ENCODE measurements around the gene HSFX4. TPM values are rescaled to one million over a fixed set of nuclear protein-coding genes. Genes with fewer than 3 reads are reported as not detected.
A peak's percentile ranks its signal among the peaks of the same experiment; 100 is the strongest.

Gene HSFX4
- total and polyA plus RNA-seq, 4 donors, result 0.03 TPM; not detected in 3

- DNase-seq (no peak), ATAC-seq (ENCODE audit: insufficient read depth, low FRiP score) (no peak)
- peaks cover 0 to 4% (median 0%) of the 10 kb centered on the region in 5 donors for H3K4me1 ChIP-seq (ENCODE audit: control insufficient read depth in 5 of 5, insufficient read depth in 5 of 5, low read length in 5 of 5)
- H3K36me3 ChIP-seq (ENCODE audit: control insufficient read depth in 4 of 4, insufficient read depth in 4 of 4, low read length in 4 of 4), result peaks cover 0 to 3% (median 2%) of the 10 kb centered on the region in 4 donors
- no peaks in the 10 kb centered on the region for H3K9me3 ChIP-seq (ENCODE audit: control insufficient read depth in 4 of 4, insufficient read depth in 3 of 4, low read length in 3 of 4)
- no peak overlapping the region for H3K27ac ChIP-seq (ENCODE audit: low read depth in 1 of 2, low read length in 1 of 2)
- no peaks in the 10 kb centered on the region for H3K27me3 ChIP-seq (ENCODE audit: control insufficient read depth in 3 of 3, insufficient read depth in 3 of 3, low read length in 2 of 3)
- TF ChIP-seq CTCF (IDR thresholded peaks at IDR 0.05; ENCODE audit: control extremely low read depth, extremely low read depth), result no peak
- no peak overlapping the region for H3K4me3 ChIP-seq
- 58 to 68% methylated on average over 3 of the region's 3 CpGs for WGBS, 2 donors
- no peak overlapping the region for H3K9ac ChIP-seq (ENCODE audit: insufficient read depth in 1 of 2, low read length in 2 of 2)
Observed at GRCh38 chrX:149948016-149948415, 18.6 kb downstream of the HSFX4 start.

GRCh38 chrX:149949743-149950436 lies 20.5 kb downstream of the HSFX4 start:
- no peaks in the 10 kb centered on the region for H3K27me3 ChIP-seq (ENCODE audit: control insufficient read depth in 3 of 3, insufficient read depth in 3 of 3, low read length in 2 of 3)
- no peak overlapping the region for H3K27ac ChIP-seq (ENCODE audit: low read depth in 1 of 2, low read length in 1 of 2)
- H3K4me1 ChIP-seq (ENCODE audit: control insufficient read depth in 5 of 5, insufficient read depth in 5 of 5, low read length in 5 of 5), result peaks cover 0 to 4% (median 0%) of the 10 kb centered on the region in 5 donors
- TF ChIP-seq CTCF (IDR thresholded peaks at IDR 0.05; ENCODE audit: control extremely low read depth, extremely low read depth), result no peak
- ATAC-seq (ENCODE audit: insufficient read depth, low FRiP score) (no peak), DNase-seq (peak; percentile 18 to 58 (median 42))
- no peak overlapping the region for H3K9ac ChIP-seq (ENCODE audit: insufficient read depth in 1 of 2, low read length in 2 of 2)
- H3K36me3 ChIP-seq (ENCODE audit: control insufficient read depth in 4 of 4, insufficient read depth in 4 of 4, low read length in 4 of 4), result peaks cover 0 to 3% (median 1%) of the 10 kb centered on the region in 4 donors
- no peaks in the 10 kb centered on the region for H3K9me3 ChIP-seq (ENCODE audit: control insufficient read depth in 4 of 4, insufficient read depth in 3 of 4, low read length in 3 of 4)
- H3K4me3 ChIP-seq, result no peak overlapping the region
- WGBS, 2 donors, result 65 to 83% methylated on average over 6 of the region's 6 CpGs

GRCh38 chrX:149950681-149951080 lies 21.3 kb downstream of the HSFX4 start:
- ATAC-seq (ENCODE audit: insufficient read depth, low FRiP score) (no peak), DNase-seq (peak; percentile 27 to 67 (median 59))
- Histone ChIP-seq H3K4me3 (no peak overlapping the region), H3K27ac (ENCODE audit: low read depth in 1 of 2, low read length in 1 of 2) (no peak overlapping the region), H3K27me3 (ENCODE audit: control insufficient read depth in 3 of 3, insufficient read depth in 3 of 3, low read length in 2 of 3) (no peaks in the 10 kb centered on the region), H3K4me1 (ENCODE audit: control insufficient read depth in 5 of 5, insufficient read depth in 5 of 5, low read length in 5 of 5) (peaks cover 0 to 4% (median 0%) of the 10 kb centered on the region in 5 donors), H3K9ac (ENCODE audit: insufficient read depth in 1 of 2, low read length in 2 of 2) (no peak overlapping the region), H3K9me3 (ENCODE audit: control insufficient read depth in 4 of 4, insufficient read depth in 3 of 4, low read length in 3 of 4) (no peaks in the 10 kb centered on the region), H3K36me3 (ENCODE audit: control insufficient read depth in 4 of 4, insufficient read depth in 4 of 4, low read length in 4 of 4) (peaks cover 0 to 3% (median 1%) of the 10 kb centered on the region in 4 donors)
- TF ChIP-seq CTCF (IDR thresholded peaks at IDR 0.05; ENCODE audit: control extremely low read depth, extremely low read depth), result no peak
- WGBS, 2 donors, result 6 to 11% methylated on average over 1 of the region's 1 CpG

All from lung (tissue), 12 donors.